HEK293 (cell line): Measurements from ENCODE around the gene DAGLA.

Experiments
- CTCF ChIA-PET: fragments of 350-600 bp; formaldehyde crosslinking; extraction: SDS; loops from one replicate; lab custom pipeline; 2021; ENCODE audit warnings: antibody characterized with exemption; lab: Yijun Ruan, JAX
- POLR2A ChIA-PET: fragments of 300-600 bp; formaldehyde crosslinking; extraction: SDS; loops from one replicate; lab custom pipeline; 2020; ENCODE audit warnings: antibody characterized with exemption, inconsistent platforms; lab: Yijun Ruan, JAX
- H3K27ac ChIP-seq: fragments of 200-500 bp; sonication (Bioruptor generic); 2 replicates; pipeline ENCODE4 v1.5.1; 2014; ENCODE audit warnings: low read depth, low read length, control low read depth, inconsistent platforms; ENCODE audit errors: extremely low read depth
- H3K36me3 ChIP-seq, 2 experiments: fragments of 200-500 bp in 1 of 2; sonication (Bioruptor generic) in 1 of 2; 1 replicate in 1 of 2; 2 replicates in 1 of 2; pipeline ENCODE4 v1.5.1; 2014 to 2017; ENCODE audit warnings: inconsistent platforms in 2 of 2, low read length in 2 of 2; ENCODE audit not compliant: control insufficient read depth in 2 of 2, insufficient read depth in 1 of 2
- H3K4me1 ChIP-seq: fragments of 200-500 bp; sonication (Bioruptor generic); 2 replicates; pipeline ENCODE4 v1.5.1; 2014; ENCODE audit warnings: mild to moderate bottlenecking, low read length, inconsistent platforms; ENCODE audit not compliant: control insufficient read depth, insufficient read depth
- H3K4me3 ChIP-seq: 2 replicates; pipeline ENCODE4 v1.5.1; 2011; ENCODE audit warnings: low read depth, mild to moderate bottlenecking, control low read depth, low read length, moderate library complexity
- H3K9me3 ChIP-seq: fragments of 200-500 bp; sonication (Bioruptor generic); 2 replicates; pipeline ENCODE4 v1.5.1; 2014; ENCODE audit warnings: low read depth, low read length, inconsistent platforms; ENCODE audit not compliant: control insufficient read depth, insufficient read depth
- BCL11B ChIP-seq: fragments of 450-650 bp; formaldehyde crosslinking; IDR thresholded peaks from 2 replicates; pipeline ENCODE4 v1.5.1; 2016; ENCODE audit warnings: low read depth, missing biosample characterization, missing genetic modification characterization
- GLIS1 ChIP-seq: fragments of 450-650 bp; formaldehyde crosslinking; IDR thresholded peaks from 2 replicates; pipeline ENCODE4 v1.5.1; 2016; ENCODE audit warnings: missing biosample characterization, missing genetic modification characterization
- GLIS2 ChIP-seq: fragments of 450-650 bp; formaldehyde crosslinking; IDR thresholded peaks from 2 replicates; pipeline ENCODE4 v1.5.1; 2016; ENCODE audit warnings: missing biosample characterization, missing genetic modification characterization
- KLF10 ChIP-seq: fragments of 450-650 bp; IDR thresholded peaks from 2 replicates; pipeline ENCODE4 v1.5.1; 2018; ENCODE audit warnings: missing biosample characterization, mild to moderate bottlenecking, missing genetic modification characterization
- SP3 ChIP-seq: fragments of 450-650 bp; formaldehyde crosslinking; IDR thresholded peaks from 2 replicates; pipeline ENCODE4 v1.5.1; 2016; ENCODE audit warnings: missing biosample characterization, missing genetic modification characterization
- ZBTB8A ChIP-seq: fragments of 450-650 bp; formaldehyde crosslinking; IDR thresholded peaks from 2 replicates; pipeline ENCODE4 v1.5.1; 2016; ENCODE audit warnings: missing biosample characterization, missing genetic modification characterization
- ZFP3 ChIP-seq: fragments of 450-650 bp; formaldehyde crosslinking; IDR thresholded peaks from 2 replicates; pipeline ENCODE4 v1.5.1; 2016; ENCODE audit warnings: low read depth, missing biosample characterization, missing genetic modification characterization
- ZIC2 ChIP-seq: fragments of 450-650 bp; formaldehyde crosslinking; IDR thresholded peaks from 2 replicates; pipeline ENCODE4 v1.5.1; 2016; ENCODE audit warnings: missing biosample characterization, missing genetic modification characterization
- ZNF10 ChIP-seq: fragments of 450-650 bp; formaldehyde crosslinking; IDR thresholded peaks from 2 replicates; pipeline ENCODE4 v1.5.1; 2017; ENCODE audit warnings: missing biosample characterization, missing genetic modification characterization
- ZNF155 ChIP-seq: fragments of 450-650 bp; formaldehyde crosslinking; IDR thresholded peaks from 2 replicates; pipeline ENCODE4 v1.5.1; 2016; ENCODE audit warnings: missing biosample characterization, missing genetic modification characterization
- ZNF169 ChIP-seq: fragments of 450-650 bp; formaldehyde crosslinking; IDR thresholded peaks from 2 replicates; pipeline ENCODE4 v1.5.1; 2016; ENCODE audit warnings: missing biosample characterization, missing genetic modification characterization
- ZNF175 ChIP-seq: fragments of 450-650 bp; formaldehyde crosslinking; IDR thresholded peaks from 2 replicates; pipeline ENCODE4 v1.5.1; 2016; ENCODE audit warnings: missing biosample characterization, missing genetic modification characterization
- ZNF223 ChIP-seq: fragments of 450-650 bp; formaldehyde crosslinking; IDR thresholded peaks from 2 replicates; pipeline ENCODE4 v1.5.1; 2016; ENCODE audit warnings: missing biosample characterization, missing genetic modification characterization
- ZNF239 ChIP-seq: fragments of 450-650 bp; formaldehyde crosslinking; IDR thresholded peaks from 2 replicates; pipeline ENCODE4 v1.5.1; 2016; ENCODE audit warnings: missing biosample characterization, missing genetic modification characterization
- ZNF510 ChIP-seq: fragments of 450-650 bp; formaldehyde crosslinking; IDR thresholded peaks from 2 replicates; pipeline ENCODE4 v1.5.1; 2018; ENCODE audit warnings: mild to moderate bottlenecking, missing genetic modification characterization, missing biosample characterization; ENCODE audit not compliant: insufficient replicate concordance
- ZNF585B ChIP-seq: fragments of 450-650 bp; formaldehyde crosslinking; IDR thresholded peaks from 2 replicates; pipeline ENCODE4 v1.5.1; 2016; ENCODE audit warnings: missing biosample characterization, missing genetic modification characterization
- ZNF791 ChIP-seq: fragments of 450-650 bp; formaldehyde crosslinking; IDR thresholded peaks from 2 replicates; pipeline ENCODE4 v1.5.1; 2016; ENCODE audit warnings: missing biosample characterization, missing genetic modification characterization
- TF ChIP-seq, protein P1 (sequence below): fragments of 450-650 bp; formaldehyde crosslinking; IDR thresholded peaks from 2 replicates; pipeline ENCODE4 v1.5.1; 2016; ENCODE audit warnings: missing biosample characterization, missing genetic modification characterization
- TF ChIP-seq, protein P2 (sequence below): fragments of 450-650 bp; formaldehyde crosslinking; IDR thresholded peaks from 2 replicates; pipeline ENCODE4 v1.5.1; 2016; ENCODE audit warnings: missing biosample characterization, missing genetic modification characterization
- TF ChIP-seq, protein P3 (sequence below): fragments of 450-650 bp; formaldehyde crosslinking; IDR thresholded peaks from 2 replicates; pipeline ENCODE4 v1.5.1; 2016; ENCODE audit warnings: missing biosample characterization, missing genetic modification characterization

The DAGLA gene

DNA sequence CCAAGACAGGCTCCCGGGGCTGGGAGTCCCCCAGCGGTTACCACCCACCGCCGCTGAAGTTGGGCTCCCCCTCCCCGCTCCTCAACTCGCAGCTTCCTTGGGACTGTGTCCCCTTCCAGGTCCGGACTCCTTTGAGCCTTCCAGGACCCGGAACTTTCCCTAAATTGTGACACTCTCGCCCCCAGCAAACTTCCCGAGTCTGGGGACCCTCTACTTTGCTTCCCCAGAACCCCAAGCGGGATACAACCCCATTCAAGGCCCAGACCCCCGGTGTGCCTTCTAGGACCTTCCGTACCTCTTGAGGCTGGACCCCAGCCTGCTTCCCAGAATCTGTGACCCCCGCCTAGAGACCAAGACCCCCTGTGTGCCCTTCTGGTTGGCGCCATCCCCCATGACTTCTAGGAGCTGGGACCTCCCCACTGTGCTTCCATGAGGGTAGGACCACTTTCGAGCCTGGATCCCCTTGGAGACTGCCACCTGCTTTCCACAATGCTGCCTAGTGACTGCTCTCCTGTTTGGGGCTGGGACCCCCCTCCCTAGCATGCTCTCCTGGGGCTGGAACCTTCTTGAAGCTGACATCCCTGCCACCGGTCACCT, 72.8 kb downstream of the DAGLA start:
- ChIA-PET CTCF (interaction anchor here (0.5 to 1.7 kb wide), 11 partner anchors 9 to 625 kb away, joined by 3 to 7 read pairs (median 3); no protein-coding TSS in a partner anchor), POLR2A (interaction anchor here (0.6 to 1.1 kb wide), 2 partner anchors 27 to 294 kb away, joined by 3 to 4 read pairs; no protein-coding TSS in a partner anchor)
- no peaks in the 10 kb centered on the region for H3K36me3 ChIP-seq
- H3K27ac ChIP-seq, result no peak overlapping the region
- no peaks in the 10 kb centered on the region; the same call in 1 of the 2 replicates for H3K4me1 ChIP-seq
- H3K9me3 ChIP-seq, result no peaks in the 10 kb centered on the region
- peak overlapping the region; percentile 34 for H3K4me3 ChIP-seq
- TF ChIP-seq, protein P1, sequence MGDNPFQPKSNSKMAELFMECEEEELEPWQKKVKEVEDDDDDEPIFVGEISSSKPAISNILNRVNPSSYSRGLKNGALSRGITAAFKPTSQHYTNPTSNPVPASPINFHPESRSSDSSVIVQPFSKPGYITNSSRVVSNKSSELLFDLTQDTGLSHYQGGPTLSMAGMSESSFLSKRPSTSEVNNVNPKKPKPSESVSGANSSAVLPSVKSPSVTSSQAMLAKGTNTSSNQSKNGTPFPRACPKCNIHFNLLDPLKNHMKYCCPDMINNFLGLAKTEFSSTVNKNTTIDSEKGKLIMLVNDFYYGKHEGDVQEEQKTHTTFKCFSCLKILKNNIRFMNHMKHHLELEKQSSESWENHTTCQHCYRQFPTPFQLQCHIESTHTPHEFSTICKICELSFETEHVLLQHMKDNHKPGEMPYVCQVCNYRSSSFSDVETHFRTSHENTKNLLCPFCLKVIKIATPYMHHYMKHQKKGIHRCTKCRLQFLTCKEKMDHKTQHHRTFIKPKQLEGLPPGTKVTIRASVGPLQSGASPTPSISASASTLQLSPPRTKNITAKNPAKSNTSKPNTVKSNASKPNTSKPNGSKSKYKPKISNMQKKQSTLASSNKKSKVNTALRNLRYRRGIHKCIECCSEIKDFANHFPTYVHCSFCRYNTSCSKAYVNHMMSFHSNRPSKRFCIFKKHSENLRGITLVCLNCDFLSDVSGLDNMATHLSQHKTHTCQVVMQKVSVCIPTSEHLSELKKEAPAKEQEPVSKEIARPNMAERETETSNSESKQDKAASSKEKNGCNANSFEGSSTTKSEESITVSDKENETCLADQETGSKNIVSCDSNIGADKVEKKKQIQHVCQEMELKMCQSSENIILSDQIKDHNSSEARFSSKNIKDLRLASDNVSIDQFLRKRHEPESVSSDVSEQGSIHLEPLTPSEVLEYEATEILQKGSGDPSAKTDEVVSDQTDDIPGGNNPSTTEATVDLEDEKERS (tag by site-specific recombination), result no peak
- peak; percentile 81; the same call in 1 of the 2 replicates for TF ChIP-seq GLIS2 (tag by site-specific recombination)
- TF ChIP-seq GLIS1 (tag by site-specific recombination), result peak; percentile 39; the same call in 1 of the 2 replicates
- TF ChIP-seq, protein P2, sequence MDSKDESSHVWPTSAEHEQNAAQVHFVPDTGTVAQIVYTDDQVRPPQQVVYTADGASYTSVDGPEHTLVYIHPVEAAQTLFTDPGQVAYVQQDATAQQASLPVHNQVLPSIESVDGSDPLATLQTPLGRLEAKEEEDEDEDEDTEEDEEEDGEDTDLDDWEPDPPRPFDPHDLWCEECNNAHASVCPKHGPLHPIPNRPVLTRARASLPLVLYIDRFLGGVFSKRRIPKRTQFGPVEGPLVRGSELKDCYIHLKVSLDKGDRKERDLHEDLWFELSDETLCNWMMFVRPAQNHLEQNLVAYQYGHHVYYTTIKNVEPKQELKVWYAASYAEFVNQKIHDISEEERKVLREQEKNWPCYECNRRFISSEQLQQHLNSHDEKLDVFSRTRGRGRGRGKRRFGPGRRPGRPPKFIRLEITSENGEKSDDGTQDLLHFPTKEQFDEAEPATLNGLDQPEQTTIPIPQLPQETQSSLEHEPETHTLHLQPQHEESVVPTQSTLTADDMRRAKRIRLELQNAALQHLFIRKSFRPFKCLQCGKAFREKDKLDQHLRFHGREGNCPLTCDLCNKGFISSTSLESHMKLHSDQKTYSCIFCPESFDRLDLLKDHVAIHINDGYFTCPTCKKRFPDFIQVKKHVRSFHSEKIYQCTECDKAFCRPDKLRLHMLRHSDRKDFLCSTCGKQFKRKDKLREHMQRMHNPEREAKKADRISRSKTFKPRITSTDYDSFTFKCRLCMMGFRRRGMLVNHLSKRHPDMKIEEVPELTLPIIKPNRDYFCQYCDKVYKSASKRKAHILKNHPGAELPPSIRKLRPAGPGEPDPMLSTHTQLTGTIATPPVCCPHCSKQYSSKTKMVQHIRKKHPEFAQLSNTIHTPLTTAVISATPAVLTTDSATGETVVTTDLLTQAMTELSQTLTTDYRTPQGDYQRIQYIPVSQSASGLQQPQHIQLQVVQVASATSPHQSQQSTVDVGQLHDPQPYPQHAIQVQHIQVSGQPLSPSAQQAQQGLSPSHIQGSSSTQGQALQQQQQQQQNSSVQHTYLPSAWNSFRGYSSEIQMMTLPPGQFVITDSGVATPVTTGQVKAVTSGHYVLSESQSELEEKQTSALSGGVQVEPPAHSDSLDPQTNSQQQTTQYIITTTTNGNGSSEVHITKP (tag by site-specific recombination), result peak; percentile 45
- TF ChIP-seq SP3, result no peak
- TF ChIP-seq BCL11B (tag by site-specific recombination), result no peak

DNA sequence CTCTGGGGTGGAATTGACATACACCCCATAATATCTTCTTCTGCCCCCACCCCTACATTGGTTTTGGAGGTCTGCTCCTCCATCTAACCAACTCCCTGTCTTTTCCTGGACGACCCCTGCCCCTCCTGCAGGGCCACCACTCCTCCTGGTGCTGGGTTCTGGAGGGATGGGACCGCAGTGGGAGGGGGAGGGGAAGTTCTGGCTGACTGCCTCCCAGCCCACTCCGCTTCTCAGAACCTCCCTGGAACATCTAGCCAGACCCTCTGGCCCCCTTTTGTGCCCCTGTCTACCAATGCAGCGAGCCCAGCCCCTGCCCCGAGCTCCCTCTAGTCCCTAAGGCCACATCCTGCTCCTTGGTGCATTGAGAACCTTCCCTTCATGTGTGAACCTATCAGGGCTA, 73.5 kb downstream of the DAGLA start:
- no peaks in the 10 kb centered on the region for H3K9me3 ChIP-seq
- H3K4me3 ChIP-seq, result no peak overlapping the region
- POLR2A ChIA-PET, result interaction anchor here (0.6 to 1.1 kb wide), 2 partner anchors 26 to 293 kb away, joined by 3 to 4 read pairs; no protein-coding TSS in a partner anchor
- H3K4me1 ChIP-seq, result no peaks in the 10 kb centered on the region; the same call in 1 of the 2 replicates
- TF ChIP-seq ZIC2 (tag by site-specific recombination) (no peak), ZNF510 (tag by site-specific recombination) (no peak), KLF10 (tag by site-specific recombination) (no peak), ZNF585B (tag by site-specific recombination) (no peak)
- TF ChIP-seq, all 188 proteins: peak for 0
- CTCF ChIA-PET, result interaction anchor here (0.6 to 1.7 kb wide), 11 partner anchors 8 to 355 kb away, joined by 3 to 7 read pairs (median 3); no protein-coding TSS in a partner anchor
- H3K36me3 ChIP-seq, result no peaks in the 10 kb centered on the region
- H3K27ac ChIP-seq, result no peak overlapping the region

DNA sequence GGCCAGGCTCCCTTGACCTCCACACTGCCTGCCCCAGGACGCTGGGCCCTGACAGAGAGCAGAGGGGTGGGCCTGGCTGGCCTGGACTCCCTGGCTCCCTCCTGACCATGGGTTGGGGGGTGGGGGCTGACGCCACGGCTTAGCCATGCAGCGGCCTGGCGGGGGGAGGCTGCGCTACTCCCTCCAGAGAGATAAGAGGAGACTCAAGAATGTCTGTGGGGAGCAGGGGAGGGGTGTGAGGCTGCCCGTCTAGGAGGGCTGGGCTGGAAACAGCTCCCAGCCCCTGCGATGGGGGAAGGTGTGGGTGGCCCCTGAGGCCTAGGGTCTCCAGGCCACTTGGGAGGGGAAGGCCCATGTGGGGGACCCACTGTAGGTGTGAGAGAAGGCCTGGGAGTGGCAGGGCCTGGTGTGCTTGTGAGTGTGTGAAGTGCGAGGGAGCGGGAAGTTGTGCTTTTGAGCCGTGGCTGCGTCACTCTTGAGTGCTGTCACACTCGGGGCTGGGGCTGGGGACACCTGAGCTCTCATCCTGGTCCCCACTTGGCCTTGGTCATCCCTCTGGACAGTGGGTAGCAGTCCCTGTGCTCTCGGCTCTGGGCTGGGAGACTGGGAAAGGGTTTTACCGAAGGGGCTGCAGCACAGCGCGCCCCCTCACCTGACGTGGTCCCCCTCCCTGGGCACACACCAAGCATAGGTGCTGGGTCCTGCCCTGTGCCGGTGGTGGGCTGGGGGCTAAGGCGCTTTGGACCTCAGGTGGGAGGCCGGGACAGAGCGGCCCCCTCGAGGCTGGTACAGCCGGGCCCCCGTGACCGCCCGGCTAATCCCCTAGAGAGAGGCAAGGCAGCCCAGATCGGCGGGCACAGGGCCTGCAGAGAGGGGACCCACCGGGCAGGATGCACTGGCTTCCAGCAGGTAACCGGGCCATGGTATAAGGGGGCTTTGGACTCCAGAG, 74.6 kb downstream of the DAGLA start:
- ChIA-PET CTCF (interaction anchor here (0.6 to 1.7 kb wide), 5 partner anchors 12 to 354 kb away, joined by 3 to 5 read pairs (median 3); no protein-coding TSS in a partner anchor), POLR2A (no interaction called here)
- Histone ChIP-seq H3K4me1 (no peaks in the 10 kb centered on the region; the same call in 1 of the 2 replicates), H3K4me3 (no peak overlapping the region), H3K36me3 (no peaks in the 10 kb centered on the region), H3K27ac (no peak overlapping the region), H3K9me3 (no peaks in the 10 kb centered on the region)
- TF ChIP-seq ZNF791 (no peak), ZNF10 (tag by site-specific recombination) (no peak), ZNF155 (tag by site-specific recombination) (no peak), ZNF175 (tag by site-specific recombination) (no peak), ZBTB8A (tag by site-specific recombination) (no peak), ZFP3 (tag by site-specific recombination) (no peak), ZNF239 (no peak), ZNF223 (tag by site-specific recombination) (no peak), ZNF169 (tag by site-specific recombination) (no peak)
- TF ChIP-seq, protein P3, sequence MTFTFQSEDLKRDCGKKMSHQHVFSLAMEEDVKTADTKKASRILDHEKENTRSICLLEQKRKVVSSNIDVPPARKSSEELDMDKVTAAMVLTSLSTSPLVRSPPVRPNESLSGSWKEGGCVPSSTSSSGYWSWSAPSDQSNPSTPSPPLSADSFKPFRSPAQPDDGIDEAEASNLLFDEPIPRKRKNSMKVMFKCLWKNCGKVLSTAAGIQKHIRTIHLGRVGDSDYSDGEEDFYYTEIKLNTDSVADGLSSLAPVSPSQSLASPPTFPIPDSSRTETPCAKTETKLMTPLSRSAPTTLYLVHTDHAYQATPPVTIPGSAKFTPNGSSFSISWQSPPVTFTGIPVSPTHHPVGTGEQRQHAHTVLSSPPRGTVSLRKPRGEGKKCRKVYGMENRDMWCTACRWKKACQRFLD (tag by site-specific recombination), result no peak
